ENCODE results near the gene ABCF3.

The ABCF3 gene

GRCh38 chr3:184230603-184231528, 44.9 kb downstream of the ABCF3 start:
- no peak for DNase-seq (ENCODE audit: low read depth)
- no peak overlapping the region for H3K4me3 ChIP-seq (ENCODE audit: low read length)
- TF ChIP-seq CTCF (conservative IDR thresholded peaks at IDR 0.05; ENCODE audit: low read depth, low read length): no peak

GRCh38 chr3:184231671-184232070, 45.7 kb downstream of the ABCF3 start:
- TF ChIP-seq CTCF (conservative IDR thresholded peaks at IDR 0.05; ENCODE audit: low read depth, low read length): no peak
- no peak for DNase-seq (ENCODE audit: low read depth)
- H3K4me3 ChIP-seq (ENCODE audit: low read length): no peak overlapping the region

- DNase-seq (ENCODE audit: low read depth): no peak
- H3K4me3 ChIP-seq (ENCODE audit: low read length): no peak overlapping the region
- no peak for TF ChIP-seq CTCF (conservative IDR thresholded peaks at IDR 0.05; ENCODE audit: low read depth, low read length)
These were observed 47.3 kb downstream of the ABCF3 start for GRCh38 chr3:184233127-184233843.

- H3K4me3 ChIP-seq (ENCODE audit: low read length): no peak overlapping the region
- peak; percentile 62 for DNase-seq (ENCODE audit: low read depth)
- peak; percentile 33 for TF ChIP-seq CTCF (conservative IDR thresholded peaks at IDR 0.05; ENCODE audit: low read depth, low read length)
These were observed 48.2 kb downstream of the ABCF3 start for GRCh38 chr3:184234224-184234623.

GRCh38 chr3:184234671-184235380, 48.8 kb downstream of the ABCF3 start:
- no peak for TF ChIP-seq CTCF (conservative IDR thresholded peaks at IDR 0.05; ENCODE audit: low read depth, low read length)
- no peak for DNase-seq (ENCODE audit: low read depth)
- no peak overlapping the region for H3K4me3 ChIP-seq (ENCODE audit: low read length)

- TF ChIP-seq CTCF (conservative IDR thresholded peaks at IDR 0.05; ENCODE audit: low read depth, low read length): no peak
- DNase-seq (ENCODE audit: low read depth): no peak
- H3K4me3 ChIP-seq (ENCODE audit: low read length): no peak overlapping the region
These were observed 49.5 kb downstream of the ABCF3 start for GRCh38 chr3:184235381-184236032.

Data from retinal pigment epithelial cell (primary cell).